T-cell (primary cell): Measurements from ENCODE around the gene MYEF2. TPM values are rescaled to one million over a fixed set of nuclear protein-coding genes. Genes with fewer than 3 reads are reported as not detected.

ENCODE experiments used
- ATAC-seq, 4 experiments: fragments of 200-7000 bp in 3 of 4; fragments of 150-1000 bp in 1 of 4; cut with Tn5 transposase; replicated peaks in 1 of 4; 1 replicate in 3 of 4; 2 replicates in 1 of 4; pipeline ENCODE4 v1.10.0; 2021; ENCODE audit warnings: moderate library complexity in 3 of 4, mild to moderate bottlenecking in 2 of 4, moderate number of reproducible peaks in 1 of 4
- CTCF ChIA-PET, 2 donors: fragments of 300-600 bp; sonication (Branson Sonifier 250); formaldehyde crosslinking; loops; one replicate each; lab custom pipeline; 2022; ENCODE audit warnings: antibody characterized with exemption in 2 of 2; lab: Charles Lee
- POLR2A ChIA-PET, 2 donors: fragments of 300-600 bp; sonication (Branson Sonifier 250); formaldehyde crosslinking; loops; one replicate each; lab custom pipeline; 2022; ENCODE audit warnings: antibody characterized with exemption in 2 of 2; lab: Charles Lee
- DNase-seq, 35 experiments: peaks; one replicate each; pipeline versions ENCODE4 v3.0.0 to v3.0.0-alpha.2; 2013 to 2023
- H3K27ac ChIP-seq: one replicate; pipeline ENCODE4 v1.5.1; 2013; ENCODE audit warnings: low read length
- H3K27me3 ChIP-seq, 2 experiments: replicated peaks in 1 of 2; 1 replicate in 1 of 2; 2 replicates in 1 of 2; pipeline versions ENCODE4 v1.6.1 to v1.7.0; 2013; ENCODE audit warnings: low read length in 1 of 2, mixed read lengths in 1 of 2; ENCODE audit not compliant: control insufficient read depth in 2 of 2, insufficient read depth in 2 of 2; ENCODE audit errors: extremely low read depth in 1 of 2
- H3K36me3 ChIP-seq, 2 donors: 1 replicate in 1 of 2; 2 replicates in 1 of 2; pipeline versions ENCODE4 v1.6.1 to v1.7.0; 2013; ENCODE audit warnings: low read length in 1 of 2; ENCODE audit not compliant: control insufficient read depth in 2 of 2, insufficient read depth in 1 of 2; ENCODE audit errors: extremely low read depth in 1 of 2
- H3K4me1 ChIP-seq, 2 experiments: 1 replicate in 1 of 2; 2 replicates in 1 of 2; pipeline versions ENCODE4 v1.6.1 to v1.7.0; 2013; ENCODE audit warnings: low read length in 2 of 2, mixed read lengths in 1 of 2; ENCODE audit not compliant: insufficient read depth in 2 of 2, control insufficient read depth in 1 of 2; ENCODE audit errors: extremely low read depth in 1 of 2
- H3K4me3 ChIP-seq, 2 donors: 1 replicate in 1 of 2; 2 replicates in 1 of 2; pipeline versions ENCODE4 v1.5.1 to v1.7.0; 2013; ENCODE audit warnings: mild to moderate bottlenecking in 2 of 2, low read length in 1 of 2, moderate library complexity in 1 of 2; ENCODE audit not compliant: control insufficient read depth in 1 of 2; ENCODE audit errors: extremely low read depth in 1 of 2
- H3K9me3 ChIP-seq: 2 replicates; pipeline ENCODE4 v1.7.0; 2013
- H3K27ac Mint-ChIP-seq, 2 donors: one replicate each; pipeline ENCODE4 v1.8.0; 2020 to 2021; ENCODE audit warnings: mild to moderate bottlenecking in 2 of 2, mixed read lengths in 2 of 2
- H3K27me3 Mint-ChIP-seq, 2 donors: one replicate each; pipeline ENCODE4 v1.8.0; 2021 to 2022; ENCODE audit warnings: mixed read lengths in 2 of 2
- H3K36me3 Mint-ChIP-seq: one replicate; pipeline ENCODE4 v1.8.0; 2021; ENCODE audit warnings: mixed read lengths
- H3K4me1 Mint-ChIP-seq, 3 donors: one replicate each; pipeline ENCODE4 v1.8.0; 2020 to 2022; ENCODE audit warnings: mixed read lengths in 3 of 3, mild to moderate bottlenecking in 1 of 3
- H3K4me3 Mint-ChIP-seq, 3 donors: one replicate each; pipeline ENCODE4 v1.8.0; 2020 to 2022; ENCODE audit warnings: mild to moderate bottlenecking in 3 of 3, mixed read lengths in 3 of 3, moderate library complexity in 3 of 3
- H3K9me3 Mint-ChIP-seq, 3 donors: one replicate each; pipeline ENCODE4 v1.8.0; 2020 to 2022; ENCODE audit warnings: mixed read lengths in 3 of 3
- WGBS: methylation state at CpG from one replicate; pipeline ENCODE4 v1.1.5; 2013; ENCODE audit warnings: missing lambda C conversion rate; ENCODE audit not compliant: insufficient coverage; 5-methylcytosine and 5-hydroxymethylcytosine counted together
- total RNA-seq, 35 experiments: library from RNA in 6 of 35; stranded (reverse) in 6 of 35; fragments of 120-200 nt in 1 of 35; gene quantifications; one replicate each; pipeline versions ENCODE4 v1.2.1 to v1.2.4 and lab custom pipeline; 2013 to 2026

The MYEF2 gene
- total RNA-seq, 5 donors from 2014 or later (not counting 1 experiment from before 2014, with no cell fraction given) = 11.8 to 24.8 (median 15.3) TPM

DNA sequence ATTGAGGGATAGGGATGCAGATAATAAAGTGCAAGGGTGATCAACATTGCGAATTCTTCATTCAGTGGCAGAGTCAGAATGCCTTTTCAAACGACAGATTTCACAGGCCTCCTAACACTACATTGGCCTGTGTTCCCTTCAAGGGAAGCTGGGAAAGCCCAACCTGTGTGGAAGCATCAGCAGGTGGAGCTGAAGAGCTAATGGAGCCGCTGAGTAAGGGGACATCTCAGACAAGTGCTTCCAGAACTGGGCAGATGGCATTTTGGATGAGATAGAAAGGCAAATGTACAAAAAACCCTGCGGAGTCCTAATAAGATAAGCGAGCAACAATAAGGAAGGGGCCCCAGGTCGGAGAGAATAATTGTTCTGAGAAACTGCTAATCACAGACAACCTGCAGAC is 65.9 kb downstream of the MYEF2 start:
- no peaks in the 10 kb centered on the region for H3K4me1 Mint-ChIP-seq
- ATAC-seq (no peak), DNase-seq (peak in 1 of 35 experiments; percentile 7)
- no peak overlapping the region for H3K27ac Mint-ChIP-seq
- Histone ChIP-seq H3K9me3 (no peaks in the 10 kb centered on the region), H3K27me3 (peaks cover 0 to 4% of the 10 kb centered on the region in 2 experiments), H3K4me1 (no peaks in the 10 kb centered on the region), H3K4me3 (no peak overlapping the region), H3K27ac (no peak overlapping the region), H3K36me3 (no peaks in the 10 kb centered on the region)
- H3K9me3 Mint-ChIP-seq = no peaks in the 10 kb centered on the region
- no peak overlapping the region for H3K4me3 Mint-ChIP-seq
- H3K27me3 Mint-ChIP-seq = peaks cover 12 to 20% of the 10 kb centered on the region in 2 donors
- WGBS = no CpG with 5 or more reads among the region's 6 CpGs
- H3K36me3 Mint-ChIP-seq = no peaks in the 10 kb centered on the region
- POLR2A ChIA-PET = no interaction called here
- CTCF ChIA-PET = interaction anchor here in 1 of 2 donors (1.6 kb wide), 1 partner anchor 173 kb away, joined by 5 read pairs; no protein-coding TSS in a partner anchor

GRCh38 chr15:48109856-48110531 is 68.1 kb downstream of the MYEF2 start:
- H3K27me3 Mint-ChIP-seq = peaks cover 17 to 31% of the 10 kb centered on the region in 2 donors
- H3K27ac ChIP-seq = no peak overlapping the region
- H3K9me3 Mint-ChIP-seq = no peaks in the 10 kb centered on the region
- no peaks in the 10 kb centered on the region for H3K36me3 ChIP-seq
- 78% methylated on average over 4 of the region's 5 CpGs for WGBS
- ChIA-PET CTCF (no interaction called here), POLR2A (no interaction called here)
- no peaks in the 10 kb centered on the region for H3K4me1 Mint-ChIP-seq
- no peaks in the 10 kb centered on the region for H3K4me1 ChIP-seq
- no peak overlapping the region for H3K27ac Mint-ChIP-seq
- peaks cover 0 to 4% of the 10 kb centered on the region in 2 experiments for H3K27me3 ChIP-seq
- DNase-seq (no peak), ATAC-seq (no peak)
- H3K4me3 ChIP-seq = no peak overlapping the region
- no peaks in the 10 kb centered on the region for H3K9me3 ChIP-seq
- H3K4me3 Mint-ChIP-seq = no peak overlapping the region
- H3K36me3 Mint-ChIP-seq = no peaks in the 10 kb centered on the region

GRCh38 chr15:48109212-48109611 is 68.9 kb downstream of the MYEF2 start:
- H3K9me3 Mint-ChIP-seq = no peaks in the 10 kb centered on the region
- H3K4me1 Mint-ChIP-seq = no peaks in the 10 kb centered on the region
- Histone ChIP-seq H3K27ac (no peak overlapping the region), H3K36me3 (no peaks in the 10 kb centered on the region), H3K4me1 (no peaks in the 10 kb centered on the region), H3K4me3 (no peak overlapping the region), H3K27me3 (peaks cover 0 to 4% of the 10 kb centered on the region in 2 experiments), H3K9me3 (no peaks in the 10 kb centered on the region)
- POLR2A ChIA-PET = no interaction called here
- peaks cover 15 to 31% of the 10 kb centered on the region in 2 donors for H3K27me3 Mint-ChIP-seq
- CTCF ChIA-PET = no interaction called here
- WGBS = no CpG with 5 or more reads among the region's 4 CpGs
- H3K27ac Mint-ChIP-seq = no peak overlapping the region
- no peak for ATAC-seq
- no peak for DNase-seq
- H3K36me3 Mint-ChIP-seq = no peaks in the 10 kb centered on the region
- H3K4me3 Mint-ChIP-seq = no peak overlapping the region

GRCh38 chr15:48105936-48106335 is 72.2 kb downstream of the MYEF2 start:
- H3K4me3 ChIP-seq = no peak overlapping the region
- no peaks in the 10 kb centered on the region for H3K36me3 ChIP-seq
- CTCF ChIA-PET = no interaction called here
- no peaks in the 10 kb centered on the region for H3K9me3 Mint-ChIP-seq
- H3K4me1 ChIP-seq = no peaks in the 10 kb centered on the region
- peaks cover 23 to 43% of the 10 kb centered on the region in 2 donors for H3K27me3 Mint-ChIP-seq
- DNase-seq (no peak), ATAC-seq (no peak)
- no peak overlapping the region for H3K27ac ChIP-seq
- H3K9me3 ChIP-seq = no peaks in the 10 kb centered on the region
- WGBS = no CpG with 5 or more reads among the region's 2 CpGs
- H3K27me3 ChIP-seq = peaks cover 0 to 4% of the 10 kb centered on the region in 2 experiments
- no peaks in the 10 kb centered on the region for H3K36me3 Mint-ChIP-seq
- no peak overlapping the region for H3K27ac Mint-ChIP-seq
- no peaks in the 10 kb centered on the region for H3K4me1 Mint-ChIP-seq
- POLR2A ChIA-PET = no interaction called here
- H3K4me3 Mint-ChIP-seq = no peak overlapping the region

DNA sequence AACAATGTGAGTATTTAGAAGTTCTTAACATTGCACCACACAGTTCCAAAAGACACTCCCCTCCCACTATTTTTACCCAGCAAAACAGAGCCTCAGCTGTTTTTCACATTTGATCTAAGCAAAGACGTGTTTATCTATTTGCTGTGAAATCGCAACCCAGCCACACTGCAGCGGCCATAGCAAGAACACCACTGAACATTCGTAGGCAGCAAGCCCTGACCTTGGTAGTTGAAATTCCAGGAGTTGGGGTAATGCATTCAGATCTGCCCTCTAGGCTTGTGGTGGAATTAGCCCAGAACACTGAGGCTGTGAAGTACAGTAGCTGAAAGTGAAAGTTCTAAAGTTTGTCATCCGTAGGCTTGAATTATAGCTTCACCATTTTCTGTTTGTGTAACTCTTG is 74.4 kb downstream of the MYEF2 start:
- POLR2A ChIA-PET = no interaction called here
- Histone ChIP-seq H3K4me1 (no peaks in the 10 kb centered on the region), H3K4me3 (no peak overlapping the region), H3K27me3 (peaks cover 0 to 3% of the 10 kb centered on the region in 2 experiments), H3K36me3 (no peaks in the 10 kb centered on the region), H3K9me3 (no peaks in the 10 kb centered on the region), H3K27ac (no peak overlapping the region)
- CTCF ChIA-PET = no interaction called here
- H3K36me3 Mint-ChIP-seq = no peaks in the 10 kb centered on the region
- 84% methylated on average over 5 of the region's 5 CpGs for WGBS
- no peak overlapping the region for H3K4me3 Mint-ChIP-seq
- no peak for DNase-seq
- H3K4me1 Mint-ChIP-seq = no peaks in the 10 kb centered on the region
- H3K27me3 Mint-ChIP-seq = peaks cover 23 to 37% of the 10 kb centered on the region in 2 donors
- H3K9me3 Mint-ChIP-seq = no peaks in the 10 kb centered on the region
- ATAC-seq = no peak
- H3K27ac Mint-ChIP-seq = no peak overlapping the region

DNA sequence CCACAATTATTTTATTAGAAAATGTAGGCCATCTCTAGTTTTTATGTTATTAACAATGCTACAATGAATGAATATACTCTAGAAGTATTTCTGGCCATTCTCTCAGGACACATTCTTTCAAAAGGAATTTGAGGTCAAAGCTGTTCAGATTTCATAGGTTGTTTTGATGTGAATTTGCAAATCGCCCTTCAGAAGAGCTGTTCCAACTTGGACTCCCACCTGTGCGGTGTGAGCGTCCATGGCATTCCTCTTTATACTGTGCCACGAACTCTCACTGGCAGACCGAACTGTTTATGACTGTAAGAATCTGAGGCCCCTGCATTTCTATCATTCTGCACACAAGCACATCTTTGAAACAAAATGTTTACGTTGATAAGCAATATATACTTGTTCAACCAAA is 75.9 kb downstream of the MYEF2 start:
- H3K36me3 Mint-ChIP-seq = no peaks in the 10 kb centered on the region
- ATAC-seq (no peak), DNase-seq (no peak)
- no peaks in the 10 kb centered on the region for H3K9me3 ChIP-seq
- H3K27ac ChIP-seq = no peak overlapping the region
- no peaks in the 10 kb centered on the region for H3K4me1 Mint-ChIP-seq
- peaks cover 0 to 3% of the 10 kb centered on the region in 2 experiments for H3K27me3 ChIP-seq
- no peak overlapping the region for H3K27ac Mint-ChIP-seq
- H3K36me3 ChIP-seq = no peaks in the 10 kb centered on the region
- ChIA-PET CTCF (no interaction called here), POLR2A (no interaction called here)
- peaks cover 17 to 36% of the 10 kb centered on the region in 2 donors for H3K27me3 Mint-ChIP-seq
- H3K4me3 Mint-ChIP-seq = no peak overlapping the region
- no peak overlapping the region for H3K4me3 ChIP-seq
- no peaks in the 10 kb centered on the region for H3K9me3 Mint-ChIP-seq
- no peaks in the 10 kb centered on the region for H3K4me1 ChIP-seq
- WGBS = 91% methylated on average over 5 of the region's 6 CpGs
